Transverse colon (tissue), 4 donors: ENCODE data around the gene TEX19. TPM values are rescaled to one million over a fixed set of nuclear protein-coding genes. Genes with fewer than 3 reads are reported as not detected.

Experiments used
- DNase-seq: peaks from one replicate; pipeline ENCODE4 v3.0.0-alpha.2; 2019
- H3K27ac ChIP-seq, 4 donors: fragments of 200-600 bp; sonication (generic); 2 replicates each; pipeline ENCODE4 v1.5.1; 2016 to 2018; ENCODE audit warnings: inconsistent platforms in 4 of 4
- H3K27me3 ChIP-seq: fragments of 200-600 bp; sonication (generic); 2 replicates; pipeline ENCODE4 v1.5.1; 2017; ENCODE audit warnings: inconsistent platforms
- H3K36me3 ChIP-seq, 4 donors: fragments of 200-600 bp; sonication (generic); 2 replicates each; pipeline ENCODE4 v1.5.1; 2017 to 2019; ENCODE audit warnings: inconsistent platforms in 4 of 4
- H3K4me1 ChIP-seq, 4 donors: fragments of 200-600 bp; sonication (generic); 2 replicates each; pipeline ENCODE4 v1.5.1; 2017 to 2020; ENCODE audit warnings: inconsistent platforms in 4 of 4
- H3K4me3 ChIP-seq, 4 donors: fragments of 200-600 bp; sonication (generic); 1 replicate in 1 of 4; 2 replicates in 3 of 4; pipeline versions ENCODE4 v1.5.1 to v1.6.1; 2017 to 2019; ENCODE audit warnings: inconsistent platforms in 4 of 4
- H3K9me3 ChIP-seq, 2 donors: fragments of 200-600 bp; sonication (generic); 2 replicates each; pipeline ENCODE4 v1.5.1; 2017 to 2019; ENCODE audit warnings: inconsistent platforms in 2 of 2
- EP300 ChIP-seq: sonication (generic); formaldehyde crosslinking; IDR thresholded peaks from one replicate; pipeline ENCODE4 v1.6.1; 2017; ENCODE audit warnings: antibody characterized with exemption, low read depth
- POLR2A ChIP-seq: fragments of 450-650 bp; IDR thresholded peaks from one replicate; pipeline ENCODE4 v1.6.1; 2016; ENCODE audit warnings: antibody characterized with exemption, mild to moderate bottlenecking, moderate library complexity
- POLR2AphosphoS5 ChIP-seq, 3 donors: sonication (generic); formaldehyde crosslinking; IDR thresholded peaks; one replicate each; pipeline ENCODE4 v1.6.1; 2016; ENCODE audit warnings: antibody characterized with exemption in 3 of 3
- WGBS, 2 donors: methylation state at CpG; one replicate each; pipeline ENCODE4 v1.1.5; 2018; ENCODE audit warnings: low coverage in 1 of 2; 5-methylcytosine and 5-hydroxymethylcytosine counted together
- in situ Hi-C, 4 donors: fragments of 200-750 bp; cut with MboI; loops; one replicate each; pipeline versions ENCODE4 v1.15.0 to v1.15.1; 2017; ENCODE audit warnings: low sequenced_read_pairs in 3 of 4, low pct_ligation_motif_present in 1 of 4, low pct_unique_long_range_greater_than_20kb in 1 of 4
- intact Hi-C: fragments of 100-400 bp; cut with DNase I; formaldehyde crosslinking; loops from one replicate; pipeline ENCODE4 v1.15.1; 2023; ENCODE audit warnings: low total_unique reads
- total RNA-seq, 4 donors: library from RNA; depleted of rRNA; stranded (reverse); fragments of >200 nt; gene quantifications; one replicate each; pipeline ENCODE4 v1.1.0, GENCODE V29; 2016
- TF ChIP-seq, protein P1 (sequence below), 5 experiments: fragments of 200-600 bp in 3 of 5; fragments of 450-650 bp in 2 of 5; sonication (generic) in 3 of 5; IDR thresholded peaks; 1 replicate in 2 of 5; 2 replicates in 3 of 5; pipeline ENCODE4 v1.5.1; 2016 to 2017; ENCODE audit warnings: antibody characterized with exemption in 5 of 5, inconsistent platforms in 3 of 5, mild to moderate bottlenecking in 2 of 5, moderate library complexity in 1 of 5

TEX19 gene
- total RNA-seq, 4 donors from 2014 or later = not detected

DNA sequence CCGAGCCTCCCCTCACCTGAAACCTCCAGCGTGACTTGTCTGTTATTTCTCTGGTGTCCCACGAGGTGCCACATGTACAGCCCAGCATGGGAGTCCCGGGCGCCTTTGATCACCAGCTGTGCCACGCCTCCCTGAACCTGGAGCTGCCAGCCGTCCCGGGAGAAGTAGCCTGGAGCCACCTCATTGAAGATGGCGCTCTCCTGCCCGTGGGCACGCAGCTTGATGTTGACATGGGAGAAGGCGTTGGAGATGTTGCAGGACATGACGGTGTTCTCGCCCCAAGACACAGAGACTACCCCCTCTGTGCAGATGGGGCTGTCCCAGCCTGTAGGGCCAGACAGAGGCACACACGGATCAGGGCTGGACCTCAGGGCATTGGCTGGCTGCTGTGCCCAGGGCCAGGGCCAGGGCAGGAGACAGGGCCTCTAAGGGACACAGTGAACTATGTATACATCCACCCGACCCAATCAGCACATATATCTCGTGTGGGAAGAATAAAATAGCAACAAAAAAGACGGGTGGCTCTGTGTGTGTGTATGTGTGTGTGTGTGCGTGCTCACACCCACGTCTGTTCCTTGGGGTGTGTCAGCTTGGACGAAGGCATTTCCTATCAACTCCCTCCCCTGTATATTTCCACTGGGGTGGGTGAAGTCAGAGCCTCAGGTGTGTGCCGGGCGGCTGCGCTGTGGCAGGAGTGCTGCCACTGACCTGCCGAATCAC is 34.3 kb upstream of the TEX19 start:
- Histone ChIP-seq H3K36me3 (no peaks in the 10 kb centered on the region), H3K4me1 (peaks cover 10 to 50% (median 32%) of the 10 kb centered on the region in 4 donors), H3K27me3 (peaks cover 2% of the 10 kb centered on the region), H3K27ac (peak overlapping the region in 1 of 4 donors; percentile 58), H3K4me3 (no peak overlapping the region), H3K9me3 (no peaks in the 10 kb centered on the region)
- intact Hi-C loops = loop anchor here (5.0 kb wide), 2 partner anchors 87 to 252 kb away; no protein-coding TSS in a partner anchor
- in situ Hi-C loops = loop anchor here in 1 of 4 donors (10.0 kb wide), 1 partner anchor 120 kb away; no protein-coding TSS in a partner anchor
- TF ChIP-seq POLR2A = peak; percentile 9
- TF ChIP-seq, protein P1, sequence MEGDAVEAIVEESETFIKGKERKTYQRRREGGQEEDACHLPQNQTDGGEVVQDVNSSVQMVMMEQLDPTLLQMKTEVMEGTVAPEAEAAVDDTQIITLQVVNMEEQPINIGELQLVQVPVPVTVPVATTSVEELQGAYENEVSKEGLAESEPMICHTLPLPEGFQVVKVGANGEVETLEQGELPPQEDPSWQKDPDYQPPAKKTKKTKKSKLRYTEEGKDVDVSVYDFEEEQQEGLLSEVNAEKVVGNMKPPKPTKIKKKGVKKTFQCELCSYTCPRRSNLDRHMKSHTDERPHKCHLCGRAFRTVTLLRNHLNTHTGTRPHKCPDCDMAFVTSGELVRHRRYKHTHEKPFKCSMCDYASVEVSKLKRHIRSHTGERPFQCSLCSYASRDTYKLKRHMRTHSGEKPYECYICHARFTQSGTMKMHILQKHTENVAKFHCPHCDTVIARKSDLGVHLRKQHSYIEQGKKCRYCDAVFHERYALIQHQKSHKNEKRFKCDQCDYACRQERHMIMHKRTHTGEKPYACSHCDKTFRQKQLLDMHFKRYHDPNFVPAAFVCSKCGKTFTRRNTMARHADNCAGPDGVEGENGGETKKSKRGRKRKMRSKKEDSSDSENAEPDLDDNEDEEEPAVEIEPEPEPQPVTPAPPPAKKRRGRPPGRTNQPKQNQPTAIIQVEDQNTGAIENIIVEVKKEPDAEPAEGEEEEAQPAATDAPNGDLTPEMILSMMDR (IDR thresholded peaks at IDR 0.05) = no peak
- WGBS, 2 donors = 50% methylated on average over 23 of the region's 25 CpGs; no CpG with 5 or more reads in 1 of the 2 donors
- DNase-seq = peak; percentile 60

DNA sequence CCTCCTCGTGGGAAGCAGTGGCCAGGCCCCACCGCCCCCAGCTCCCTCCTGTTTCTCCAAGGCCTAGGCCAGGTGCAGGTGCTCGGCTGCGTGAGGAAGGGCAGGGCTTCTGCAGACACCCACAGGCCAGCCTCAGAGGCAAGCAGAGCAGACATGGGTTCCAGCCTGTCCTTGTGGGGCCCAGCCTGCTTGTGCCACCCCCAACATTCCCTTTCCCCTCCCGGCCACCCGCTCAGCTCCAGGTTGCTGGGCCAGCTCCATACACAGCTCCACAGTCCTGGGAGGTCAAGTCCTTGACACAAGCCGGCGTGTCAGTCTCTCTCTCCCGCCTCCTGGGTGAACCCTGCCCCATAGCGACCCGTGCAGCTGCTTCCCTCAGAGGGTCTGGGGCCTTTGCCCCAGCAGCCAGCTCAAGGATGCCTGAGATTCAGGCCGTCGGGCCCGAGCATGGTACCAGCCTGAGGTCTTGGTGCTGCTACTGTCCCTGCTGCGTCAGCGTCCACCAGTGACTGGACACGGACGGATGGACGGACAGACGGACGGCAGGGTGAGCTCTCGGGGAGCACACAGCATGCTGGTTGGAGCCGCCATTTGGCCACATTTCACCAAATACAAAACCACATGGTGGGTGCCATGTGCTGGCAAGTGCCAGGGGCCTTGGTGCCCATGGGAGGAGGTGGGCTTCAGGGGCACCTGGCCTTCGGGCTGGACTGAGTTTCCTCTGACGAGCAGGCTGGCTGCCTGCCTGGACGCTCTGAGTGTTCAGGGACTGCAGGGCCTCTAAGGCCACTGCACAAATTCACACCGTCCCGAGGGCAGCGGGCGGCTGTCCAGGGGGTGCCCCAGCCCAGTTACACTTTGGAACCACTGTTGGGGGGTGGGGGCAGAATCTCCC is 33.5 kb upstream of the TEX19 start:
- Histone ChIP-seq H3K4me1 (peaks cover 16 to 58% (median 40%) of the 10 kb centered on the region in 4 donors), H3K27me3 (peaks cover 2% of the 10 kb centered on the region), H3K4me3 (no peak overlapping the region), H3K27ac (peak overlapping the region in 1 of 4 donors; percentile 58), H3K36me3 (no peaks in the 10 kb centered on the region), H3K9me3 (no peaks in the 10 kb centered on the region)
- in situ Hi-C loops (loop anchor here in 1 of 4 donors (10.0 kb wide), 1 partner anchor 121 kb away; no protein-coding TSS in a partner anchor), intact Hi-C loops (loop anchor here (5.0 kb wide), 1 partner anchor 253 kb away; no protein-coding TSS in a partner anchor)
- 82% methylated on average over 25 of the region's 30 CpGs; no CpG with 5 or more reads in 1 of the 2 donors for WGBS, 2 donors
- TF ChIP-seq EP300 (no peak), POLR2A (peak; percentile 1)
- no peak for DNase-seq

DNA sequence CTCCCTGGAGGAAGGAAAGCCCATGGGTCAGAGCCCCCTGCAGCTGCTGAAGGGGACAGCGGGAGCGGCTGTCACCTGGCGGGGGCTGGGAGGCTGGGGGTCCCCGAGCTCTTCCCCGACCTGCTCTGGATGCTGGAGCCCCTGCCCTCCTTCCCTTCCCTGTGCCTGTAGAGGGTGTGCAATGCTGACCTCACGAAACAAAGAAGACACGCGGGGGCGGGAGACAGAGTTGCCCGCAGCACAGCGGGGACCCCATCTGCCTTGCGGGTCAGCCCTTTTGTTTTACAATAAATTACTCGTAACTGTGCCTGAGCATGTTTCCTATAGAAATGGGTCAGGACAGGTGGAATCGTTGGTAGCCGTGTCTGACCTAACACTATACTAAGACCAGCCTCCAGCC is 31.8 kb upstream of the TEX19 start:
- in situ Hi-C loops (loop anchor here in 1 of 4 donors (10.0 kb wide), 1 partner anchor 122 kb away; no protein-coding TSS in a partner anchor), intact Hi-C loops (loop anchor here (5.0 kb wide), 1 partner anchor 255 kb away; no protein-coding TSS in a partner anchor)
- no peak for TF ChIP-seq POLR2A
- TF ChIP-seq EP300 = no peak
- no peak for TF ChIP-seq POLR2AphosphoS5 (IDR thresholded peaks at IDR 0.05)
- TF ChIP-seq, protein P1 (IDR thresholded peaks at IDR 0.05) = no peak
- WGBS, 2 donors = 70 to 78% methylated on average over 2 to 15 of the region's 15 CpGs
- H3K27me3 ChIP-seq = no peaks in the 10 kb centered on the region
- H3K27ac ChIP-seq = no peak overlapping the region
- H3K4me1 ChIP-seq = peaks cover 20 to 65% (median 53%) of the 10 kb centered on the region in 4 donors
- H3K36me3 ChIP-seq = no peaks in the 10 kb centered on the region
- no peak for DNase-seq
- no peaks in the 10 kb centered on the region for H3K9me3 ChIP-seq
- H3K4me3 ChIP-seq = no peak overlapping the region

DNA sequence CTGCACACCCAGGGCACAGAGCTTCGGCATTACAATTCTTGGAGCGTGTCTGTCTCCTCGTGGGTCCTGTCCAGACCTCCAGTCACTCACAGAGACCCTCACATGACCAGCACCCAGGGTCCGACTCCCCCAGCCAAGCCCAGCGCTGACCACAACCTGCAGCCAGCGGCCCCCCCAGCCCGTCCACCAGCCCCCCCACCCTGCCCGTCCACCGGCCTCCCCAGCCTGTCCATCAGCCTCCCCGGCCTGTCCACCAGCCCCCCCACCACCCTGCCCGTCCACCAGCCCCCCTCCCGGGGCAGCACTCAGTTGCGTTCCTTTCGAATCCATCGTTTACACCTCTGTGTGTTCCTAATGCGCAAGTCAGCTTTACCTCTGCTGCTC is 31.3 kb upstream of the TEX19 start:
- TF ChIP-seq POLR2AphosphoS5 (IDR thresholded peaks at IDR 0.05) (no peak), POLR2A (no peak), EP300 (no peak)
- TF ChIP-seq, protein P1 (IDR thresholded peaks at IDR 0.05) = no peak
- H3K4me1 ChIP-seq = peaks cover 25 to 69% (median 58%) of the 10 kb centered on the region in 4 donors
- no peaks in the 10 kb centered on the region for H3K27me3 ChIP-seq
- WGBS, 2 donors = 67% methylated on average over 13 of the region's 16 CpGs; no CpG with 5 or more reads in 1 of the 2 donors
- intact Hi-C loops = loop anchor here (5.0 kb wide), 1 partner anchor 255 kb away; no protein-coding TSS in a partner anchor
- peak overlapping the region; percentile 15 to 73 (median 60) for H3K27ac ChIP-seq
- no peaks in the 10 kb centered on the region for H3K9me3 ChIP-seq
- in situ Hi-C loops = loop anchor here in 1 of 4 donors (10.0 kb wide), 1 partner anchor 123 kb away; no protein-coding TSS in a partner anchor
- no peak for DNase-seq
- no peak overlapping the region for H3K4me3 ChIP-seq
- no peaks in the 10 kb centered on the region for H3K36me3 ChIP-seq
